Breast epithelium (tissue), 3 donors: ENCODE data around the gene SIK3.

Experiments used
- CTCF ChIP-seq, 3 donors: fragments of 450-650 bp; IDR thresholded peaks; one replicate each; pipeline ENCODE4 v1.5.1; 2016 to 2017; ENCODE audit warnings: antibody characterized with exemption in 3 of 3, mild to moderate bottlenecking in 3 of 3, moderate library complexity in 3 of 3
- POLR2A ChIP-seq: fragments of 450-650 bp; IDR thresholded peaks from one replicate; pipeline ENCODE4 v1.6.1; 2016; ENCODE audit warnings: antibody characterized with exemption, mild to moderate bottlenecking, moderate library complexity

GRCh38 chr11:116901964-116902688 lies 196.1 kb downstream of the SIK3 start:
- TF ChIP-seq CTCF (IDR thresholded peaks at IDR 0.05): no peak
- no peak for TF ChIP-seq POLR2A
